SU-DHL-6 (cell line): ENCODE data around the gene WNT5A.

ENCODE experiments used
- H2AFZ ChIP-seq: fragments of 200-600 bp; sonication (generic); 2 replicates; pipeline ENCODE4 v1.6.1; 2014; ENCODE audit warnings: low read depth, mild to moderate bottlenecking, moderate library complexity, mixed read lengths, antibody characterized with exemption, low read length; ENCODE audit not compliant: severe bottlenecking
- H3F3A ChIP-seq: fragments of 200-600 bp; shearing (Covaris generic); 2 replicates; pipeline ENCODE4 v1.6.0; 2016; ENCODE audit warnings: antibody characterized with exemption, mild to moderate bottlenecking; ENCODE audit not compliant: insufficient read depth
- H3K27ac ChIP-seq: fragments of 200-600 bp; sonication (generic); 2 replicates; pipeline ENCODE4 v1.5.1; 2016; ENCODE audit warnings: low read depth, mild to moderate bottlenecking, low read length, moderate library complexity, mixed read lengths
- H3K27me3 ChIP-seq: fragments of 200-600 bp; sonication (generic), shearing (Covaris generic); 2 replicates; pipeline ENCODE4 v1.6.0; 2014; ENCODE audit warnings: mild to moderate bottlenecking, low read length
- H3K36me3 ChIP-seq: fragments of 200-600 bp; sonication (generic); 2 replicates; pipeline ENCODE4 v1.6.1; 2014; ENCODE audit warnings: mild to moderate bottlenecking, low read length, mixed read lengths
- H3K4me2 ChIP-seq: fragments of 300-600, 200-600 bp; shearing (Covaris generic), sonication (generic); 2 replicates; pipeline ENCODE4 v1.6.0; 2014; ENCODE audit warnings: low read length, low read depth, mild to moderate bottlenecking; ENCODE audit not compliant: poor library complexity, severe bottlenecking
- H3K4me3 ChIP-seq: fragments of 200-600 bp; sonication (generic); 2 replicates; pipeline ENCODE4 v1.5.1; 2014; ENCODE audit warnings: antibody characterized with exemption, low read length, mild to moderate bottlenecking, mixed read lengths; ENCODE audit not compliant: insufficient read depth, poor library complexity, severe bottlenecking
- H3K79me2 ChIP-seq: fragments of 200-600 bp; sonication (generic); 2 replicates; pipeline ENCODE4 v1.6.1; 2014; ENCODE audit warnings: mild to moderate bottlenecking, low read length, moderate library complexity; ENCODE audit not compliant: insufficient read depth
- H3K9ac ChIP-seq: fragments of 200-600 bp; sonication (generic); 2 replicates; pipeline ENCODE4 v1.7.0; 2014; ENCODE audit warnings: mild to moderate bottlenecking, low read length
- H3K9me2 ChIP-seq: fragments of 200-600 bp; sonication (generic); replicated peaks from 2 replicates; pipeline ENCODE4 v1.6.1; 2014; ENCODE audit warnings: low read length; ENCODE audit not compliant: insufficient read depth
- H3K9me3 ChIP-seq: fragments of 200-600 bp; sonication (generic); 2 replicates; pipeline ENCODE4 v1.6.1; 2014; ENCODE audit warnings: low read length, mixed read lengths; ENCODE audit not compliant: insufficient read depth
- H4K20me1 ChIP-seq: fragments of 200-600 bp; sonication (generic); 2 replicates; pipeline ENCODE4 v1.6.1; 2014; ENCODE audit warnings: low read depth, mild to moderate bottlenecking, antibody characterized with exemption, low read length, moderate library complexity, mixed read lengths
- EZH2phosphoT487 ChIP-seq: fragments of 200-600 bp; sonication (generic), shearing (Covaris generic); conservative IDR thresholded peaks from 2 replicates; pipeline ENCODE4 v1.6.1; 2018; ENCODE audit warnings: mild to moderate bottlenecking, antibody characterized with exemption, low read length, moderate library complexity, mixed read lengths
- TF ChIP-seq, protein P1 (sequence below): fragments of 200-600 bp; sonication (generic); IDR thresholded peaks from one replicate; pipeline ENCODE4 v1.5.1; 2017; ENCODE audit warnings: antibody characterized with exemption, mild to moderate bottlenecking, low read length, moderate library complexity; ENCODE audit not compliant: insufficient read depth, poor library complexity, severe bottlenecking

The WNT5A gene

DNA sequence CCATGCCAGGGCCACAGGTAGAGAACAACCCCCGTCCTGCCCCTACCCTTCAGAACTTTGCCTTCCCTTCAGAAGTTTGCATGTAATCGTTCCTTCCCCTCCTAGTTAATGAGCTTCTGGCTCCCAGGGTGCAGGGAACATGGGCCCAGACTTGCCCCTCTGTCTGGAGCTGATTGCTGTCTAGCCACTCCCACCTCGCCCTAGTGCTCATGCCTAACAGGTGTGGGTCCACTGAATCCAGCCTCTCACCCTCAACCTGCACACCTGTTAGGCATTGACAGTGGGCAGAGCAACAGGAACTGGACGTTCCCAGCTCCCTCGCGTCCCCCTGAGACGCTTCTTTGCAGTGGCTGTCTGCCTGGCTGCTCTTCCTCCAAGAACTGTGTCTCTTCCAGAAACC, 40.3 kb downstream of the WNT5A start:
- no peak overlapping the region for H3K4me3 ChIP-seq
- no peaks in the 10 kb centered on the region for H3K9me3 ChIP-seq
- H2AFZ ChIP-seq: no peak overlapping the region
- H3K36me3 ChIP-seq: no peaks in the 10 kb centered on the region
- H3K9me2 ChIP-seq: no peaks in the 10 kb centered on the region
- no peaks in the 10 kb centered on the region for H4K20me1 ChIP-seq
- no peak overlapping the region for H3K9ac ChIP-seq
- TF ChIP-seq, protein P1, sequence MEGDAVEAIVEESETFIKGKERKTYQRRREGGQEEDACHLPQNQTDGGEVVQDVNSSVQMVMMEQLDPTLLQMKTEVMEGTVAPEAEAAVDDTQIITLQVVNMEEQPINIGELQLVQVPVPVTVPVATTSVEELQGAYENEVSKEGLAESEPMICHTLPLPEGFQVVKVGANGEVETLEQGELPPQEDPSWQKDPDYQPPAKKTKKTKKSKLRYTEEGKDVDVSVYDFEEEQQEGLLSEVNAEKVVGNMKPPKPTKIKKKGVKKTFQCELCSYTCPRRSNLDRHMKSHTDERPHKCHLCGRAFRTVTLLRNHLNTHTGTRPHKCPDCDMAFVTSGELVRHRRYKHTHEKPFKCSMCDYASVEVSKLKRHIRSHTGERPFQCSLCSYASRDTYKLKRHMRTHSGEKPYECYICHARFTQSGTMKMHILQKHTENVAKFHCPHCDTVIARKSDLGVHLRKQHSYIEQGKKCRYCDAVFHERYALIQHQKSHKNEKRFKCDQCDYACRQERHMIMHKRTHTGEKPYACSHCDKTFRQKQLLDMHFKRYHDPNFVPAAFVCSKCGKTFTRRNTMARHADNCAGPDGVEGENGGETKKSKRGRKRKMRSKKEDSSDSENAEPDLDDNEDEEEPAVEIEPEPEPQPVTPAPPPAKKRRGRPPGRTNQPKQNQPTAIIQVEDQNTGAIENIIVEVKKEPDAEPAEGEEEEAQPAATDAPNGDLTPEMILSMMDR: no peak
- TF ChIP-seq EZH2phosphoT487: no peak
- no peaks in the 10 kb centered on the region for H3F3A ChIP-seq
- no peaks in the 10 kb centered on the region for H3K27me3 ChIP-seq
- H3K4me2 ChIP-seq: no peak overlapping the region
- no peaks in the 10 kb centered on the region for H3K79me2 ChIP-seq
- no peak overlapping the region for H3K27ac ChIP-seq

DNA sequence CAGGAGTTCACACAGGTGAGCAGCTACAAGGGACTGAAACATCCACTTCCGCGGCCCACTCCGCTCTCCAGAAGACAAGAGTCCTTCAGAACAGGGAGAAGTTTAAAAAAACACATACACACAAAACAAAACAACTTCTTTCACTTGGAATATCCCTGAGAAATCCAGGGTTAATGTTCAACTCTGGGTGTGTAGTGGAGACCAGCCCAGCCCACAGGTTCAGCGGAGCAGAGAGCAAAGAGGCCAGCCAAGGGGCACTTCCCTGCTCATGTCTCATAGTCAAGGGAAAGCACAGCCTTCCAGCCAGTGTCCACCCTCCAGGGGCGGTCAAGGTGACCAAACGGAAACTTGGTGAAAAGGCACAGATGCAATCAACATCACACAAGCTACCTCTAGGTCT, 41.6 kb downstream of the WNT5A start:
- Histone ChIP-seq H3F3A (no peaks in the 10 kb centered on the region), H4K20me1 (no peaks in the 10 kb centered on the region), H3K9me3 (no peaks in the 10 kb centered on the region), H3K36me3 (no peaks in the 10 kb centered on the region), H3K9ac (no peak overlapping the region), H3K4me3 (no peak overlapping the region), H3K79me2 (no peaks in the 10 kb centered on the region), H3K27ac (no peak overlapping the region), H3K9me2 (no peaks in the 10 kb centered on the region), H3K4me2 (no peak overlapping the region), H3K27me3 (no peaks in the 10 kb centered on the region), H2AFZ (no peak overlapping the region)
- TF ChIP-seq EZH2phosphoT487: no peak
- TF ChIP-seq, protein P1: no peak

DNA sequence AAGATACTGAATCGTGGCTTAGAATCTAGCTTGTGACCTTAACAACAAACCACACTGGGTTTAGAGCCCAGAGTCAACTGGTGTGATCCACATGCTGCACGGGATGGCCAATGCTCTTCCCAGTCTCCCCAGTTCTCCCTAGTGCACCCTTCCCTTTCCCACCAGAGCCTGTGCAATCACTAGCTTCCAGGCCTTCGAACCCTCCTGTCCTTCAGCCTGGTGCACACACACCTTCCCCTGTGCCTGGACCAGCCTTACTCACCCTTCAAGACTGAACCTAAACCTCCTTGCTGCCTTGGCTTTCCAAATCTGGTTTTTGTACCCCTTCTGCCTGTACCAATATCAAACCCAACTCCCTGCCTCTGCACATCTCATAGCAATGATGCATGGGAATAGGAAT, 43.8 kb downstream of the WNT5A start:
- Histone ChIP-seq H3K9me3 (no peaks in the 10 kb centered on the region), H3K27ac (no peak overlapping the region), H2AFZ (no peak overlapping the region), H3K79me2 (no peaks in the 10 kb centered on the region), H4K20me1 (no peaks in the 10 kb centered on the region), H3K4me2 (no peak overlapping the region), H3K9me2 (no peaks in the 10 kb centered on the region), H3F3A (no peaks in the 10 kb centered on the region), H3K4me3 (no peak overlapping the region), H3K36me3 (no peaks in the 10 kb centered on the region), H3K27me3 (no peaks in the 10 kb centered on the region), H3K9ac (no peak overlapping the region)
- TF ChIP-seq, protein P1: no peak
- TF ChIP-seq EZH2phosphoT487: no peak
